Hepatocyte (in vitro differentiated cells): ENCODE data around the gene CERK. TPM values are rescaled to one million over a fixed set of nuclear protein-coding genes. Genes with fewer than 3 reads are reported as not detected.

ENCODE experiments used
- DNase-seq: peaks from one replicate; pipeline ENCODE4 v3.0.0-alpha.2; 2016; ENCODE audit warnings: low spot score
- H2AFZ ChIP-seq: fragments of 200-600 bp; sonication (generic); 2 replicates; pipeline ENCODE4 v1.6.0; 2016; ENCODE audit warnings: antibody characterized with exemption, mild to moderate bottlenecking
- H3K27ac ChIP-seq: fragments of 200-600 bp; sonication (generic); 2 replicates; pipeline ENCODE4 v1.5.1; 2016; ENCODE audit warnings: mild to moderate bottlenecking
- H3K27me3 ChIP-seq: fragments of 200-600 bp; sonication (generic); 2 replicates; pipeline ENCODE4 v1.6.1; 2016
- H3K36me3 ChIP-seq: fragments of 200-600 bp; sonication (generic); replicated peaks from 2 replicates; pipeline ENCODE4 v1.5.1; 2016; ENCODE audit warnings: low read depth; ENCODE audit not compliant: insufficient read depth
- H3K4me1 ChIP-seq: fragments of 200-600 bp; sonication (generic); 2 replicates; pipeline ENCODE4 v1.5.1; 2016; ENCODE audit warnings: mild to moderate bottlenecking, moderate library complexity; ENCODE audit not compliant: insufficient read depth
- H3K4me2 ChIP-seq: fragments of 200-600 bp; sonication (generic); 2 replicates; pipeline ENCODE4 v1.6.0; 2016
- H3K4me3 ChIP-seq: fragments of 200-600 bp; sonication (generic); 2 replicates; pipeline ENCODE4 v1.5.1; 2016; ENCODE audit warnings: mild to moderate bottlenecking
- H3K79me2 ChIP-seq: fragments of 200-600 bp; sonication (generic); 2 replicates; pipeline ENCODE4 v1.6.0; 2017; ENCODE audit warnings: mild to moderate bottlenecking
- H3K9me2 ChIP-seq: fragments of 200-600 bp; sonication (generic); replicated peaks from 2 replicates; pipeline ENCODE4 v1.6.0; 2017; ENCODE audit warnings: mild to moderate bottlenecking; ENCODE audit not compliant: insufficient read depth
- H3K9me3 ChIP-seq: fragments of 200-600 bp; sonication (generic); 2 replicates; pipeline ENCODE4 v1.5.1; 2016; ENCODE audit warnings: low read depth, mild to moderate bottlenecking
- H4K20me1 ChIP-seq: fragments of 200-600 bp; sonication (generic); 2 replicates; pipeline ENCODE4 v1.6.0; 2016; ENCODE audit warnings: mild to moderate bottlenecking; ENCODE audit not compliant: insufficient read depth, poor library complexity, severe bottlenecking
- CTCF ChIP-seq: fragments of 200-600 bp; sonication (generic); IDR thresholded peaks from 2 replicates; pipeline ENCODE4 v1.5.1; 2016; ENCODE audit warnings: antibody characterized with exemption, mild to moderate bottlenecking; ENCODE audit not compliant: poor library complexity
- EZH2 ChIP-seq: fragments of 200-600 bp; sonication (generic); IDR thresholded peaks from 2 replicates; pipeline ENCODE4 v1.6.1; 2016; ENCODE audit warnings: antibody characterized with exemption, mild to moderate bottlenecking, borderline replicate concordance
- EZH2phosphoT487 ChIP-seq: fragments of 200-600 bp; sonication (generic); IDR thresholded peaks from one replicate; pipeline ENCODE4 v1.6.1; 2018; ENCODE audit warnings: antibody characterized with exemption, mild to moderate bottlenecking, low read depth, moderate library complexity; ENCODE audit not compliant: unreplicated experiment, severe bottlenecking
- WGBS: methylation state at CpG from one replicate; pipeline ENCODE4 v1.1.6; 2016; ENCODE audit warnings: low lambda C conversion rate; ENCODE audit errors: missing lambda C conversion rate; 5-methylcytosine and 5-hydroxymethylcytosine counted together
- polyA plus RNA-seq: library from polyadenylated mRNA; unstranded; fragments of >200 nt; fragmentation: Nextera tagmentation; extraction: Ambion mirVana; gene quantifications from 2 replicates; pipeline ENCODE4 v1.2.1, GENCODE V29; 2016
- total RNA-seq: library from RNA; depleted of rRNA; stranded (reverse); fragments of >200 nt; gene quantifications from 2 replicates; pipeline ENCODE4 v1.2.3, GENCODE V29; 2014

The CERK gene
- total and polyA plus RNA-seq, 2 experiments from 2014 or later, result 38.6 to 59.0 TPM

GRCh38 chr22:46749682-46750529 is 11.9 kb upstream of the CERK start:
- 83% methylated on average over 13 of the region's 14 CpGs for WGBS
- Histone ChIP-seq H3K4me3 (no peak overlapping the region), H3K4me1 (peaks cover 19% of the 10 kb centered on the region), H4K20me1 (no peaks in the 10 kb centered on the region), H3K4me2 (no peak overlapping the region), H3K79me2 (no peaks in the 10 kb centered on the region), H3K9me2 (no peaks in the 10 kb centered on the region), H3K27me3 (no peaks in the 10 kb centered on the region), H3K36me3 (no peaks in the 10 kb centered on the region), H2AFZ (no peak overlapping the region), H3K27ac (peak overlapping the region; percentile 40), H3K9me3 (no peaks in the 10 kb centered on the region)
- DNase-seq, result no peak
- TF ChIP-seq EZH2phosphoT487 (no peak), CTCF (no peak), EZH2 (no peak)

- no peak overlapping the region for H3K4me2 ChIP-seq
- no peak overlapping the region for H3K4me3 ChIP-seq
- H4K20me1 ChIP-seq, result no peaks in the 10 kb centered on the region
- no peaks in the 10 kb centered on the region for H3K9me3 ChIP-seq
- no peaks in the 10 kb centered on the region for H3K9me2 ChIP-seq
- 59% methylated on average over 15 of the region's 15 CpGs for WGBS
- H3K27ac ChIP-seq, result peak overlapping the region; percentile 1
- H3K36me3 ChIP-seq, result no peaks in the 10 kb centered on the region
- H3K27me3 ChIP-seq, result no peaks in the 10 kb centered on the region
- no peak for TF ChIP-seq EZH2phosphoT487
- no peak for TF ChIP-seq EZH2
- no peak for TF ChIP-seq CTCF
- peaks cover 27% of the 10 kb centered on the region for H3K4me1 ChIP-seq
- no peak for DNase-seq
- H2AFZ ChIP-seq, result no peak overlapping the region
- no peaks in the 10 kb centered on the region for H3K79me2 ChIP-seq
These were observed 11.0 kb upstream of the CERK start for GRCh38 chr22:46748908-46749675.

- Histone ChIP-seq H3K9me3 (no peaks in the 10 kb centered on the region), H3K4me3 (no peak overlapping the region), H3K9me2 (no peaks in the 10 kb centered on the region), H3K4me1 (peaks cover 28% of the 10 kb centered on the region), H3K79me2 (no peaks in the 10 kb centered on the region), H4K20me1 (no peaks in the 10 kb centered on the region), H3K27ac (no peak overlapping the region), H3K27me3 (no peaks in the 10 kb centered on the region), H2AFZ (no peak overlapping the region), H3K4me2 (no peak overlapping the region), H3K36me3 (no peaks in the 10 kb centered on the region)
- 96% methylated on average over 19 of the region's 20 CpGs for WGBS
- DNase-seq, result no peak
- TF ChIP-seq EZH2, result no peak
- TF ChIP-seq CTCF, result no peak
These were observed 10.3 kb upstream of the CERK start for GRCh38 chr22:46748206-46748907.
